ENCODE measurements around the gene TMTC4.

The TMTC4 gene

DNA sequence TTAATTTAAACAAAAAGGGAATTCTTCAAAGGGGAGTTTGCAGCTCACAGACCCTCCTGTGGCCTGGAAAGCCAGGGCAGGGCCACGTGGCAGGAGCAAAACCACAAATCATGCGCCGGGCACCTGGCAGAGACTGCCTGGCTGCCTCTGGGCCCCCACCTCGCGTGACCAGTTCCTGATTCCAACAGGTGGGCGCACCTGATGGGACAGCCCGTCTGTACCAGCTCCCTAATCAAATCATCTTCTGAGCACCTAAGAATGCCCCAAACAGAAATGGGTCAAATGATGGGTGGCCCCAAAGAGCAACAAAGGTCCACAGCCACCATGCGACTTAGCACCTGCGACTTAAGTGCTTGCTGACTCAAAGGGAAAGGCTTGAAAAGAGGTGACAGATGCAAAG is 9.2 kb downstream of the TMTC4 start:
- DNase-seq = no peak

DNA sequence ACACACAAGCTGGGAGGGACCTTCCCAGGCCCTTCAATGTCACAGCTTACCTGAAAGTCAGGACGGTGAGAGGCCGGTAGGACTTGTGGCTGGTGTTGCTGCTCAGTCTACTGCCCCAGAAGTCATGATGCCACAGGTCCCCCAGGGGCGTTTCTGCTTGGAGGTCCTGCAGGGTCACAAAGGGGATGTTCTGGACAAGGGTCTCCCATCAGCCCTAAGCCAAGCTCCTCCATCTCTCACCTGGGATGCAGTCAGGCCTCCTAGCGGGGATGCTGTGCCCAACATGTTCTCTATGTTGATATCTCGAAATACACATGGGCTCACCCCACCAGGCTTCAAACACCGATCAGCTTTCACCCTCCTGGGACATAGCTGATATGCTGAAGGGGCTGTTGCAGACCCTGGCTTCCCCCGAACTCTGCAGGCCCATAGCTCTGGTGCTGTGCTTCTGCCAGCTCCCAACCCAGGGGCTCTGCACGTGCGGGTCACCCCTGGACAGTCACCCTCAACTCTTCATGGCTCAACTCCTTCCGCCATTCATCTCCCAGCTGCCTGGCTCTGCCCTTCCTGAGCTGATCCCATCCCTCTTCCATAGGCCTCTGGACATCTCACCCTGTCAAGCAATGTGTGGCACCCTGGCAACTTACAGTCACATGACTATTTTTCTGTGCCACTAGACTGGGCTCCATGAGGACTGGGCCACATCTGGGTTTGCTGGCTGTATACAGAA is 10.3 kb downstream of the TMTC4 start:
- DNase-seq = no peak

DNA sequence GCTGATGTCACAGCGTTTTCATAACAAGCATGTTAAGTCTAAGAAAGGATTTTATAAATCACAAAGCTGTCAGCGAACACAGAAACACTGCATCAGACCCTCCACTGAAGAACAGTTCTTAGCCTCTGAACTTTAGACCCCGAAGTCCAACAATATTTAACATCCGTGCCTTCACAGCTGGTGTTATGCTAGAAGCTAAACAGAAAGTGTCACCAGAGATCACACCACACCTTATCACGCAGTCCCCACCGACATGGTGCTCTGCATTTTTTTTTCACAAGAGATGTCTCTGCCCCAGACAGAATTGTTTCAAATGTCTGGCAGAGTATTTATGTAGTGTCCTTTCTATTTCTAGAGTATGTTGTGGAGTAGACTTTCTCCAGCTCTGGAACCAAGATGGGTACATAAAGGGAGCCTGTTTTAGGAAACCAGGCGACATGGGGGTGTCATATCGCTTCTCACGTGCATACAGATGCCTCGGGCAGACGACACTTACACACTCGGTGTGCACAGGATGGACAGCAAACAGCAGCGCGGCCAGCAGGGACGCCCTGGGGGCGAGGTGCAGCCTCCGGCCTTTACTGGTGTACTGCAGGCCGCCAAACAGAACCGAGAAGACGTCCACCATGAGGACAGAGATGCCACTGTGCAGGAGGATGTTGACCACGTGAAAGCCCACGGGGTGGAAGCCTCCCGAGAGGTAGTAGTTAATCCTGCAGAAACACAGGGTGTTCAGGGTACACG is 12.0 kb downstream of the TMTC4 start:
- no peak for DNase-seq

DNA sequence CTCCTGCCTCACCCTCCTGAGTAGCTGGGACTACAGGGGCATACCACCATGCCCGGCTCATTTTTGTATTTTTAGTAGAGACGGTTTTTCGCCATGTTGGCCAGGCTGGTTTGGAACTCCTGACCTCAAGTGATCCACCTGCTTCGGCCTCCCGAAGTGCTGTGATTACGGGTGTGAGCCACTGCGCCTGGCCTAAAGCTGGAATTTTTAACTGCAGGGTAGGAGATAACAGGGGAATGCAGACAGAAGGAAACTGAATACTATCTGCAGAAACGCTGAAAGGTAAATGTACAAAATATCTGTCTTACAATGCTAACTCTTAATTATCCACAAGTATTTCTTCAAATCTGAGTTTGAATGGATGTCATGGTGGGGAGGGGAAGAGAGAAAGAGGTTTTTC is 13.8 kb downstream of the TMTC4 start:
- no peak for DNase-seq

DNA sequence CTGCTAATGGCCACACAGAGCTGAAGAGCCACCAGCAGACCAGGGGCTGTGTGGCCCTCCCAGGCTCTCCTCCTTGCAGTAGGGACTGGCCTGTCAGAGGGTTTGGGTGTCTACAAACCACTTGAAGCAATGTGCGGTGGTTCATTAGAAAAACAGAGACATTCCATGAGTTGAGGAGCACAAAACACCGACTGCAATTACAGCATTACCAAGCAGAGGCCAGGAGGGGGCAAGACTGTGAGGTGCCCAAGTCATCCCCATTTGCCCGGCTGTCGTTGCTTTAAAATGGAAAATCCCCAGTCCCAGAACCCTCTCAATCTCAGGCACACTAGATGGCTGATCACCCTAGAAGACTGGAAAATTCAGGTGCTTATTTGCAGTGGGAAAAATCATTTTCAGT is 15.0 kb downstream of the TMTC4 start:
- no peak for DNase-seq

DNA sequence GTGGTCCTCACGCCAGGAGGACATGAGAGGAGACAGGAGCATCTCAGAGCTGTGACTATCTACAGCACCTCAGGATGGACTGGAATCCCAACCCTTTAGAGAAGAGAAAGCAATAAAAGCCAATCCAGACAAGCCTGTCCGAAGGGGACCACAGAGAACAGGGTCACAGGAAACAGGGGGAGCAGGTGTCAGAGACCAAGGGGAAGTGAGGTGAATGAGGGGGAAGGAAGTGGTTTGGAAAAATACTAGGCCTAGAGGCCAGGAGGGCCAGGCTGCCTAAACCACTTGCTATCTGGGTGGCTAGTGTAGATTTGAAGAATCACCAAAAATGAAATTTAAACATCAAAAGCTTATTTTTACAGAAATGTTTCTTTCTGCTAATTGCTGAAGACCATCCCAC is 16.2 kb downstream of the TMTC4 start:
- no peak for DNase-seq

DNA sequence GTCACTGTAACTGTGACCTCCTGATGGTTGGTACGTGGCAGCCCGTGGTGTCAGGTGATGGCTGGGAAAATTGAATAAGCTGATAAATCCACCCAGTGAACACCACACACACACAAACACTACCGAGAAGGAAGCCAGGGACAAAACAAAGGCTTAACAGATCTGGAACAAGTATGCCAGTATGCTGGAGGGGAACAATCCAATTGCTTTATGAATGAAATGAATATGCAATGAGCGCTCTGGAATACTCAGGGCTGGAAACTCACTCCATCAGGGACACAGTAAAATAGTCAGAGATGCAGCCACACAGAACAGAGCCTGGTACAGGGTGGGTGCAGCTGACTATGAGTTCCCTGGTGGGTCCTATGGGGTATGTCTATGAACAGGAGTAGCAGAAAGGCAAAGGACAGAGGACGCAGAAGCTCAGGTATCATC is 16.7 kb downstream of the TMTC4 start:
- DNase-seq = no peak

DNA sequence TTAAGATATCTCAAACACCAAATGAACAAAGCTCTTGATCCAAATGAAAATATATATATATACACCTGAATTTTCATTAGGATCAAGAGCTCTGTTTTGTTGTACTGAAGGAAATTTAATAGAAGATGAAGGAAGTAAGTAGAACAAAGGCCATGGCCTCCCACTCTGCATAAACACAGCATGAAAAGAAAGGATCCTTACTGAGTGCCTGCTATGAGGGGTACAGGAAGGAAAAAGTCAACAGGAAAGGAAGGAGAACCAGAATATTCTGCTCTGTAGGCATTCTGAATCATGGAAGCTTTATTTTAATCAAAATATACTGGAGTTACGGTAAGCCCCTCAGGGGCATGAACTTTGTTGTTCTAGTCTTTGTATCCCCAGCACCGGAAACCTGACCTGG is 22.1 kb downstream of the TMTC4 start:
- no peak for DNase-seq

DNA sequence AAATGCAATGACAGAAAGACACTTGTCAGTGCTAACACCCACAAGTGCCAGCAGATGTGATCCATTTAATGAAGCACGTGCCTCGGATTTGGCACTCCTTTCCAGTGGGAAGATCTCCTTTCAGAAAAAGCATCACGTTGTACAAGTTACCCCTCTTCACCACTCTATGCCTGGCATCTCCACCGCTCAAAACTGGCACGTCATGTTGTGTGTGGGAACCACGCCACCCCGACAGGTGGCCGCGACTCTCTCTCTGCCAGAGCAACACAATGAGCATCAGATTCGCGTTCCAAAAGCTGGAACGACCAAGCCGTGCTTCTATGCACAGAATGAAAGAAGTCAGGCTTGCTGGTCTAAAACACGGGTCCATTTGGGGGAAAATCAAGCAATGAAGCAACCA is 24.3 kb downstream of the TMTC4 start:
- no peak for DNase-seq

DNA sequence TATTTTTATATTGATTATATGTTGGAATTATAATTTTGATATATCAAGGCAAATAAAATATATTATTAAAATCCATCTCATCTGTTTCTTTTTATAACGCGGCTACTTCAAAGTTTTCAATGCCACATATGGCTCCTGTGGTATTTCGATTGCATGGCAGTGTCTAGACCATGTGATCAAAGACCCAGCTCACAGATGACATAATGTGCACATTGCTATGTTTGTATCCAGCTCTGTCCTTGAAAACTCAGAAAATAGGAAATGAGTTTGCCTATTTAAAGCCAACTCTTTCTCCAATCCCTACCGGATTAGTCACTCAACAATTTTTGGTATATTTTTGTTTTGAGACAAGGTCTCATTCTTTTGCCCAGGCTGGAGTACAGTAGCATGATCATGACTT is 26.2 kb downstream of the TMTC4 start:
- DNase-seq = no peak

DNA sequence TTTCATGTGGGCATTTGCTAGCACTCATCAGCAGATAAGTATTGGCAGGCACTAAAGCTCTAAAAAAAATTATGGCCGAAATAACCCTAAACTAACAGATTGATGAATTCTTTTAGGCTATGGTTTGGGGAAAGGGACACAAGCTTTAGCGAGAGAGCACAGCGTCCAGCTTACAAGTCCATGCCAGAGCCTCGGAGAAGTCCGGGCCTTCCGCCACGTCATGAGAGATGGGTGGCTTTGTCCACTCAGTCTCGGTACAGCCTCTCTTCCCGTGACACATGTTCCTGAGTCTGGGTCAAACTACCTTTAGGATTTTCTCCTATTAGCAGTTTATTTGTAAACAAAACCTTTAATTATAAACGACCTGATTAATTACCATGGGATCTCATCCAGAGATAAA is 27.7 kb downstream of the TMTC4 start:
- no peak for DNase-seq

DNA sequence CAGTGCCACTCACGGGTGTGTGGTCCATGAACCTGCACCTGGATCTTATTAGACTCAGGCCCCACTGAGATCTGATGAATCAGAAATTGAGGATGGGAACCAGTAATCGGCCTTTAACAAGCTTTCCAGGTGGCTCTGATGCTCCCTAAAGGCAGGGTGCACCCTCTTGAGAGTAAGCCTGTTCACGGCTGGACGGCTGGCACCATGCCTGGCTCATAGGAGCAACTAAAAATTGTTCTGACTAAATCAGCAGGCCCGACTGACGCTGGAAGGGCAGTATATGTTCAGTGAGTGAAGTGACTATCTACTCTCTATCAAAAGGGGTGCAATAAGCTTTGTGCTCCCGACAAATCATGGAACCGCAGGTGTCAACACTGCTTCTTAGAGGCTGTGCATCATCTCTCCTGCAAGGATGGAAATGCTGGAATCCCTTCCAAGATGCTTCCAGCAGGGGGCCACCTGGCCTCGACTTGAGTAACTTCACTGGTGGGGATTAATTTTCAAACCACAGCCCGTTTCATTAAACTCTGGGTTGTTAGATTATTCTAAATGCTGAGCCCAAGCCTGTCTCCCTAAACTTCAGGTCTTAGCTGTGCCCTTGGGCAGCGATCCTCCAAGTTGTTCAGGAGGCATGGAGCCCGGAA is 28.4 kb downstream of the TMTC4 start:
- no peak for DNase-seq

DNA sequence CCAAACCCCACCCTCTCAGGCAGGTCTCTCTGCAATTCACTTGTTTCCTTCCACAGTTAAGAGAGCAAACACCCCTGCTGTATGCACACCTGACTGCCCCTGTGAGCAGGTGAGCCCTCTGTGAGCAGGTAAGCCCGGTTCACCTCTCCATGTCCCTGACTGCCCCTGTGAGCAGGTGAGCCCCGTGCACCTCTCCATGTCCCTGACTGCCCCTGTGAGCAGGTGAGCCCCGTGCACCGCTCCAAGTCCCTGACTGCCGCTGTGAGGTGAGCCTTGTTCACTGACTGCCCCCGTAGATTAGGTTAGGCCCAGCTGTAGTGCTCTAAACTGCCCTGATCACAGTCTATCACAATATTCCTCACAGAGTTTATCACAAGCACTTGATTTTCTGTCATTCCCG is 29.2 kb downstream of the TMTC4 start:
- DNase-seq = no peak

DNA sequence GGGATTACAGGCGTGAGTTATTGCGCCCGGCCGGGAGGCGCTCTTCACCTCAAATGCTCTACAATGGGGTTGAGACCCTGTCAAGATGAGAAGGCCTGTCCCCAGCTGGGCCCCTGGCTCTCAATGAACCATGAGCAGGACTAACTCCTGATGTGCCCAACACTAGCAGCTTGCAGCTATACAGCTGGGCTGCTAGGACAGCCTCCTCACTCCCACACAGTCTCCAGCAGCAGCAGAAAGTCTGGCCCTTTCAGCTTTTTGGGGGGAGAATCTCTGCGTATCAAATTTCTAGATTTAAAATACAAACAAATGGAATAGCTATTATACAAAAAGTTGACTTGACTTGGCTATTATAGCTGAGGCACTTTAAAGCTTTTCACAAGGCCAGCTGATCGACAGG is 30.2 kb downstream of the TMTC4 start:
- DNase-seq = no peak

DNA sequence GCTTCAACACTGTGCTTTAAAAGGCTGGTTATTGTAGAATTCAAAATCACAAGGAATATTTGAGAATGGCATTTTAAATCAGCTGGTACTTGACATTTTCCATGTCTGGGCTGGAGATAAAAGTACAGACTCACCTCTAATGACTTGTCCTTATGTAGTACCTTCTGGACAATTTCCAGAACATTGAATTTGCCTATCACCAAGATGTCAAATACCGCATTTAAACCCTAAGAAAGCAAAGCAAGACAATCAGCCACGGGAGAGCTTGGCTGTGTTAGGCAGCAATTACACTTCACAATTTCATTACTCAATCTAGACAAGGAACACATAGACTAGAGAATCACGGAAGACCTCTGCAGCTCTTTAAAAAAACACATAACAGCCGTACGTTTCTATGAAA is 36.8 kb downstream of the TMTC4 start:
- DNase-seq = no peak

DNA sequence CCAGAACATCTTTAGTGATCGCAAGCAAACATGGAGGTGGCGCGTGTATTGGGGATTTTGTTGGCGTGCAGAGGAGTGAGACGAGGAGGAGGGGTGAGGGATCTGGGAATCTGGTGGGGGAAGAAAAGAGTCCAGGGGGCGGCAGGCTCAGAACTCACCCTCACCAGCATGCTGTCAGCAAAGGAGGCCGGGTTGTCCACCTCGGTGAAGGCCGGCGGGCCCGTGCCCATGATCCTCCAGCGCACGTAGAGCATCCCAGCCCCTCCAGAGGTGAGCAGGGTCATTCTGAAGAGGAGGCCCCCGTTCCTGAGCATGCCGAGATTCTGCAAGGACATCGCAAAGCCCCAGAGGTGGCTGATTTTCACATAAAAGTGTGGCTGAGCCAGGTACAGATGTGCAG is 37.2 kb downstream of the TMTC4 start:
- no peak for DNase-seq

DNA sequence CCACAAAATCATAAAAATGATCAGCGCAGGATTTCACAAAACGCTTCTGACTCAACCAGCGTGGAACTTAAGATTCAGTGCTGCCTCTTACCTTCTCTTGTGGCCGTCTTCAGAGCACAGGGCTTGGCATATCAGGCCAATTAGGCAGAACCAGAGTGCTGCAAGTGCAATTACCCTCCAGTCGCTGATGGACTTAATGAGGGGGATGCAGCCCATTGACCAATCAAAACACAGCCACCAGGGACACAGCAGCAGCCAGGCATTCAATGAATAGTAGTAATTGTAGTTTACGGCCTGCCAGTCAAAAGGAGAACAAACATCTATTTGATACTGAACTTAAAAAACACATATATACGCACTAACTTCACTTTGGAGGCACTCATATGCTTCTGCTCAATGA is 38.2 kb downstream of the TMTC4 start:
- no peak for DNase-seq

DNA sequence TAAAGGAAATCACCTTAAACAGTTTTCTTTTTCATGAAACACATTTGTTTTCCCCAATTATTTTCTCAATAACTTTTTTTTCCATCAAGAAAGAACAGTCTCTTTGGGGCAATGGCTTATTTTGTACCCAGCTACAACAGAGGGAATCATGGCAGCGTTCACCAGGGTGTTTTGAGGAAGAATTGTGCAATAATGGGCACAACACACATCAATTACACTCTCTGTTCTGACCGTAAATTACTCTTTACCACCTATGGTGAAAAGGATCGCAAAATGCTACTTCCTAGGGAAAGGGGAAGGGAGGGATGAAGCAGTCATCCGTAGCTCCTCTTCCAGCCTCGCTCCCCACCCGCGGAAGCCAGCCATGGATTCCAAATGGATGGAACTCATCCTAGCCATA is 38.6 kb downstream of the TMTC4 start:
- DNase-seq = no peak

DNA sequence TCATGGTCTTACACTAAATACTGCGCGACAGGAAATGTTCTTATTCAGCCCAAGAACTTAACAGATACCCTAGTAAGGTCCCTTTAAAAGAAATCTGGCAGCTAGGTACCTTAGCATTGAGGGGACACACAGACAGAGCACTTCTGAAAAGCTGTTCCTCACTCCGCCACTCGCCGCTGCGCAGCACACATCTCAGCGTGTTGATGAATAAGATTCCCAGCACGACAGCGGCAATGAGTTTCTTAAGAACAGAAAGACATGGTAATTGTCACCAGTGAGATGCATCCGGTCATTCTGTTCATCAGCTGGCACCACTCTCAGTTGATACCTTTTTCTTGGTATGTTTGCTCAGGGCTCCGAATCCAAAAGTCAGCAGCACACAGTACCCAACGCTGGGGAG is 39.9 kb downstream of the TMTC4 start:
- DNase-seq = no peak

DNA sequence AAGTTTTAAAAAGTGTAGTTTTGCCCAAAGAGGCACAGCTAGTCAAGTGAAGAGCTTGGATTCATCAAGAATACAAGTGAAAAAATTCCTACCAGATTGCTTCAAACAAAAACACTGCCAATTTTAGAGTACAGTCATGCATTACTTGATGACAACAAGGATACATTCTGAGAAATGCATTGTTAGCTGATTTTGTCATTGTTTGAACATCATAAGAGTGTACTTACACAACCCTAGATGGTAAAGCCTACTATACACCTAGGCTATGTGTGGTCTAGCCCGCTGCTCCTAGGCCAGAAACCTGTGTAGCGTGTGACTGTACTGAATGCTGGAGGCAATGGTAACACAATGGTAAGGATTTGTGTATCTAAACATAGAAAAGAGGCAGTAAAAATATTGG is 41.1 kb downstream of the TMTC4 start:
- DNase-seq = no peak

DNA sequence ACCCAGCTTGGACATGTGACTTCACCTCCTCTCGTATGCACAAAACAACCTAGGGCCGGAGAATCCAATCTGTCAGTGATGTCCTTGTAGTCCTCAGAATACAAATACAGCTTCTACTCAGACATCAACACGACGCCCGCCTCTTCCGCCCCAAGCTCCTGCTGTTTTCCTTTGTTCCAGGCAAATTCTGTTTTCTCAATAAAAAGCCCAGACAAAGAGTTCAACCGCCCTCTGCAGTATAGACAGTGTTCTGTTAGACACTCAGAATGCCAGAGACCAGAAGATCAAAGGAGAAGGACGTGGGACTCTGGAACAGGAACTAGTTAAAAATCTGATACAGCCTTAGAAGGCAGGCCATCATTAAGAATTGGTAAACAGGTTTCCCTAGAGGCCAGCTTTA is 44.0 kb downstream of the TMTC4 start:
- no peak for DNase-seq

DNA sequence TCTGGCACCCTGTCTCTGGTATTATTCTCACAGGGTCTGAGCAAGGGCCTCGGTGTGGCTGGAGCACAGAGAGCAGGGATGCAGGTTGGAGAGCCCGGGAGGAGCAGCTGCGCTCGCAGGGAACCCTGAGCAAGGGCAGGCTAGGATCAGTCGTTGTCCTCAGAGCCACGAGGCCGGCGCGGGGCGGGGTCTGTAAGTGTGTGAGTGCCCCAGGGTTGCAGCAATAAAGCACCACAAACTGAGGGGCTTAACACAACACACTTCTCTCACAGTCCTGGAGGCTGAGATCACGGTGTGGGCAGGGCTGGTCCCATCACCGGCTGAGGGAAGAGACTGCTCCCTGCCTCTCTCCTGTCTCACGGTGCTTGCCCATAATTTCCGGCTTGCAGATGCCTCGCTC is 47.5 kb downstream of the TMTC4 start:
- DNase-seq = no peak

DNA sequence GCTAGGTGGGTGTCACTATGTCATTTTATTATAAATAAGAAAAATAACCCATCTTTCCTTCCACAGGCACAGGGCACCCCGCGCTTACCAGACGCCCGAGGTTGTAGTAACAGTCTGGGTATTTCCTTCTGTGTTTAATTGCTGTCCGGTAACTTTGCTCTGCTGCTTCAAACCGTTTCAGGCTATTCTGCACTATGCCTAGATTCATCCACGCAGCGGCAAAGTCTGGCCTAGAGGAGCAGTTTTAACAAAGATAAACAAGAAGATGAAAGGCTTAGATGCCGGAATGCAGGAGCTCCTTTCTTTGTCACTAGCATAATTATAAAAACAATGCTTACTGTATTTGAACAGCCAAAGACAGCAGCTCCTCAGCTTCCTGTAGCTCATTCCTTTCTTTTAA is 49.1 kb downstream of the TMTC4 start:
- no peak for DNase-seq

DNA sequence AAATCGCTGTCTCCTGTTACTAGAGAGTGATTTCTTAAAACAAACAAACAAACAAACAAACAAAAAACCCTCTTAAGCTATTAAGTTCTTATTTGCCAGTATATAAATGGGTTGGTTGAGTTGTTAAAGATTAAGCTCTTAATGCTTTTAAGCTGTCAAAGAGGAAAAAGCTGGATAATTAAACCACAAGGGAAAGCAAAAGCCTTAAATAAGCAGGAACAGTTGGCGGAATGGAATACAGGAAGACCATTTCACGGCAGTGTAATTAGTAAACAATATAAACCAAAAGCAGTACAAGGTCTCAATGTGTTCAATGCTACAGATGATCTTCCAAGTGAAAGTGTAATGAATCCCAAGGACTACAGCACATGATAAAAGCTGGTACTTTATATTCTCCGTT is 53.8 kb downstream of the TMTC4 start:
- no peak for DNase-seq

All from CD4-positive, alpha-beta T cell treated with Interferon gamma for 1 hour (primary cell).